ENCODE results near the gene MDN1.

DNA sequence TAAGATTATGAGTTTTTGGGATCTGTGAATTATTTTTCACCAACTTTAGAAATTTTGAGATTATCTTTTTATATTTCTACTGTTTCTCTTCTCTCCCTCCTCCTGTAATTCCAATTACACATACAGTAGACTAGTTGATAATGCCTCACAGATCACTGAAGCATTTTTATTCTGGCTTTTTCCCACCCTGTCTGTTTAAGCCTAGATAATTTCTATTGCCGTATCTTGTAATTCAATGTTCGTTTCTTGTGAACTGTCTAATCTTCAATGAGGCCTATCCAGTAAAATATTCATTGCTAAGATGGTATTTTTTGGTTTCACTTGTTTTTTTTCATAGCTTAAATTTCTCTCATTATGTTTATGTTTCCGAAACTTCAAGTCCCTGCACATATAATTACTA, 12.0 kb downstream of the MDN1 start:
- TF ChIP-seq, protein P1, sequence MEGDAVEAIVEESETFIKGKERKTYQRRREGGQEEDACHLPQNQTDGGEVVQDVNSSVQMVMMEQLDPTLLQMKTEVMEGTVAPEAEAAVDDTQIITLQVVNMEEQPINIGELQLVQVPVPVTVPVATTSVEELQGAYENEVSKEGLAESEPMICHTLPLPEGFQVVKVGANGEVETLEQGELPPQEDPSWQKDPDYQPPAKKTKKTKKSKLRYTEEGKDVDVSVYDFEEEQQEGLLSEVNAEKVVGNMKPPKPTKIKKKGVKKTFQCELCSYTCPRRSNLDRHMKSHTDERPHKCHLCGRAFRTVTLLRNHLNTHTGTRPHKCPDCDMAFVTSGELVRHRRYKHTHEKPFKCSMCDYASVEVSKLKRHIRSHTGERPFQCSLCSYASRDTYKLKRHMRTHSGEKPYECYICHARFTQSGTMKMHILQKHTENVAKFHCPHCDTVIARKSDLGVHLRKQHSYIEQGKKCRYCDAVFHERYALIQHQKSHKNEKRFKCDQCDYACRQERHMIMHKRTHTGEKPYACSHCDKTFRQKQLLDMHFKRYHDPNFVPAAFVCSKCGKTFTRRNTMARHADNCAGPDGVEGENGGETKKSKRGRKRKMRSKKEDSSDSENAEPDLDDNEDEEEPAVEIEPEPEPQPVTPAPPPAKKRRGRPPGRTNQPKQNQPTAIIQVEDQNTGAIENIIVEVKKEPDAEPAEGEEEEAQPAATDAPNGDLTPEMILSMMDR (IDR thresholded peaks at IDR 0.05): no peak
- no peak for TF ChIP-seq EP300 (IDR thresholded peaks at IDR 0.05)

Data from stomach (tissue), 4 donors.